Activated naive CD8-positive, alpha-beta T cell treated with anti-CD3 and anti-CD28 coated beads, Interleukin-2, amount 50 U/mL, for 24 hours (primary cell): ENCODE data around the gene KRT73.

Experiments
- ATAC-seq: fragments of 150-1000 bp; cut with Tn5 transposase; one replicate; pipeline ENCODE4 v1.10.0; 2021
- DNase-seq: peaks from one replicate; pipeline ENCODE4 v3.0.0; 2021
- H3K27ac Mint-ChIP-seq: one replicate; pipeline ENCODE4 v1.8.0; 2021; ENCODE audit warnings: mild to moderate bottlenecking, mixed read lengths
- H3K27me3 Mint-ChIP-seq: one replicate; pipeline ENCODE4 v1.8.0; 2021; ENCODE audit warnings: mixed read lengths
- H3K36me3 Mint-ChIP-seq: one replicate; pipeline ENCODE4 v1.8.0; 2021; ENCODE audit warnings: low read depth, mixed read lengths
- H3K4me1 Mint-ChIP-seq: one replicate; pipeline ENCODE4 v1.8.0; 2021; ENCODE audit warnings: mixed read lengths
- H3K4me3 Mint-ChIP-seq: one replicate; pipeline ENCODE4 v1.8.0; 2021; ENCODE audit warnings: mild to moderate bottlenecking, moderate library complexity, mixed read lengths
- H3K9me3 Mint-ChIP-seq: one replicate; pipeline ENCODE4 v1.8.0; 2021; ENCODE audit warnings: mixed read lengths

Gene KRT73

GRCh38 chr12:52618216-52618615 is at the start of gene KRT73:
Gene KRT73, minus strand, starts transcription at chr12:52618559. Its CDS starts 35 bp downstream, at chr12:52618524.
- peaks cover 63% of the 10 kb centered on the region for H3K4me1 Mint-ChIP-seq
- no peak within 1 kb of the TSS for H3K27ac Mint-ChIP-seq
- H3K27me3 Mint-ChIP-seq: no peaks in the 10 kb centered on the region

GRCh38 chr12:52667931-52668330 is 49.6 kb upstream of the KRT73 start:
- H3K4me1 Mint-ChIP-seq: no peaks in the 10 kb centered on the region
- no peaks in the 10 kb centered on the region for H3K27me3 Mint-ChIP-seq
- H3K27ac Mint-ChIP-seq: no peak overlapping the region
- DNase-seq: no peak
- no peak overlapping the region for H3K4me3 Mint-ChIP-seq
- ATAC-seq: no peak
- H3K36me3 Mint-ChIP-seq: no peaks in the 10 kb centered on the region
- no peaks in the 10 kb centered on the region for H3K9me3 Mint-ChIP-seq

More at GRCh38 chr12:52618216-52618615, at the start of gene KRT73:
- no peaks in the 10 kb centered on the region for H3K9me3 Mint-ChIP-seq
- DNase-seq: no peak
- no peak for ATAC-seq
- H3K36me3 Mint-ChIP-seq: no peaks in the 10 kb centered on the region
- no peak within 1 kb of the TSS for H3K4me3 Mint-ChIP-seq

DNA sequence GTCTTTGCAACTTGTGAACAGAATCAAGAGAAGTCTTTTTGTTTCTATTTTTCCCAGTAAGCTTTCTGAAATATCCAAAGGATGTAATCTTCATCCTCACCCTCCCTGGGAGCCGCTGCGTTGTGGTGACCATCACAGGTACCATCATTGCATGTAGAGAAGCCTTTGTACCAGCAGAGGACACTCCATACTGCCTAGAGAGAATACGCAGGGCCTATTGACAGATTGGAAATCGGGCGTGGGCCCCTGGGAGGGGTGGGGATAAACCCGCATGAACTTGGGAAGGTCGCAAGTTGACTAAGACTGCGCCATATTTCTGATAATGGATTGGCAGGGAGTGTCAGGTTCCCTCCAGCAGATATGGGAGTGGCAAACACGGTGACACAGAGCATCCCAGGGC is 49.1 kb upstream of the KRT73 start:
- H3K4me3 Mint-ChIP-seq: no peak overlapping the region
- no peaks in the 10 kb centered on the region for H3K36me3 Mint-ChIP-seq

GRCh38 chr12:52666471-52666870 is 48.1 kb upstream of the KRT73 start:
- H3K36me3 Mint-ChIP-seq: no peaks in the 10 kb centered on the region
- no peak overlapping the region for H3K27ac Mint-ChIP-seq
- H3K27me3 Mint-ChIP-seq: no peaks in the 10 kb centered on the region
- H3K4me1 Mint-ChIP-seq: peaks cover 7% of the 10 kb centered on the region
- DNase-seq (no peak), ATAC-seq (no peak)
- H3K9me3 Mint-ChIP-seq: no peaks in the 10 kb centered on the region
- H3K4me3 Mint-ChIP-seq: no peak overlapping the region

More for the DNA sequence above, 49.1 kb upstream of the KRT73 start:
- no peak for ATAC-seq
- peaks cover under 1% of the 10 kb centered on the region for H3K4me1 Mint-ChIP-seq
- no peak for DNase-seq
- no peaks in the 10 kb centered on the region for H3K9me3 Mint-ChIP-seq
- H3K27me3 Mint-ChIP-seq: no peaks in the 10 kb centered on the region
- H3K27ac Mint-ChIP-seq: no peak overlapping the region

GRCh38 chr12:52663420-52663819 is 45.1 kb upstream of the KRT73 start:
- ATAC-seq: no peak
- Mint-ChIP-seq H3K27me3 (no peaks in the 10 kb centered on the region), H3K4me3 (no peak overlapping the region)

GRCh38 chr12:52662918-52663229 is 44.5 kb upstream of the KRT73 start:
- Mint-ChIP-seq H3K4me3 (no peak overlapping the region), H3K4me1 (peaks cover 7% of the 10 kb centered on the region), H3K27me3 (no peaks in the 10 kb centered on the region), H3K9me3 (no peaks in the 10 kb centered on the region), H3K36me3 (no peaks in the 10 kb centered on the region), H3K27ac (no peak overlapping the region)
- ATAC-seq (no peak), DNase-seq (no peak)

More at GRCh38 chr12:52663420-52663819, 45.1 kb upstream of the KRT73 start:
- no peaks in the 10 kb centered on the region for H3K36me3 Mint-ChIP-seq
- DNase-seq: no peak
- peaks cover 7% of the 10 kb centered on the region for H3K4me1 Mint-ChIP-seq
- no peak overlapping the region for H3K27ac Mint-ChIP-seq
- H3K9me3 Mint-ChIP-seq: no peaks in the 10 kb centered on the region

DNA sequence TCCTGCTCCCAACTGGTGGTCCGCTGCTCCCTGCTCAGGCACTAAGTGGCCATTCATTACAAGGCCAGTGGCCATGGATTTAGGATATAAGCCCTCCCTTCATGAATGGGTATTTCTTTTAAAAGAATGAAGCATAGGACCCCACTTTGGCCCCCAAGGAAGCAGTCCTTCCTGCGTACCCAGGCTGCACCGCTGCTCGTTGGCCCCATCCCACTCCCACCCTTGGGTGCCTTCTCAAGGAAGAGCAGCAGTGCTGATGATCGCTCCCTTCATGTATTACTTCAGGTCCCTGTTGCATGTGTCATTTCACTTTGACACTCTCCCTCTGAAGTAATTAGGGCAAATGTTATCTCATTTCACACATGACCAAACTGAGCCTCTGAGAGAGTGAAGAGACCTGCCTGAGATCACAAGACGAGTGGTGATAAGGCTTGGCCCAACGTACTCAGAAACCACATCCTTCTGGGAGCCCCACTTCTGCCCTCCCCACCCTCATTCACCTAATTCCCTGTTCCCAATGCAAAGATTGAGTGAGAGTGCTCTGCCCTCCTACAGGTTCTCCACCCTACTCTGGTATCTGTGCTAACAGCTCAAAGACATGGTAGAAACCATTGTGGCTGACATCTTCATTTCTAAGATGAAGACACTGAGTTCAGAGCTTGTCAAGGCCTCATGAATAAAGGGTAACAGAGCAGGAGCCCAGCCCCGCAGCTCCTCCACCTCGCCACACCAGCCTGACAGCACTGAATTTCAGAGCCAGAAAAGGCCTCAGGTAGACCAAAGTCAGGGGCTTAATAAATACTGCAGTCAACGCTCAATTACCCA is 43.9 kb upstream of the KRT73 start:
- no peak for DNase-seq
- peaks cover 7% of the 10 kb centered on the region for H3K4me1 Mint-ChIP-seq
- H3K27ac Mint-ChIP-seq: no peak overlapping the region
- no peaks in the 10 kb centered on the region for H3K27me3 Mint-ChIP-seq
- no peak overlapping the region for H3K4me3 Mint-ChIP-seq
- no peak for ATAC-seq
- no peaks in the 10 kb centered on the region for H3K36me3 Mint-ChIP-seq
- H3K9me3 Mint-ChIP-seq: no peaks in the 10 kb centered on the region

DNA sequence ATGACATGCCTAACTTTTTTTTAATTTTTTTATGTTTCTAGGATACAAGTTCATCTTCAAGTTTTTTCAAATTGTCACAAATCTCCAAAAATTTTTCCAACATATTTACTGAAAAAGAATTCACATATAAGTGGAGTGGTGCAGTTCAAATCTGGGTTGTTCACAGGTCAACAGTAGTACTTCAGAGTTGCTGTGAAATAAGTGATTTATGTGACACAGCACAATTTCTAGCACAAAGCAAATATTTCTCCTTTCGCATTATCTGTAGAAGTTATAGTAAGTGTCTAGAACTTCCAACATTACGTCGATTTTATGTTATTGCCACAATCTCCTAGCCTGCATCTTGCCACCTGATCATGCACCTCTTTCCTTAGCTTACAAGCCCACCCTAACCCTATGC is 43.3 kb upstream of the KRT73 start:
- peaks cover 7% of the 10 kb centered on the region for H3K4me1 Mint-ChIP-seq
- no peak overlapping the region for H3K27ac Mint-ChIP-seq
- H3K36me3 Mint-ChIP-seq: no peaks in the 10 kb centered on the region
- no peak for DNase-seq
- no peaks in the 10 kb centered on the region for H3K9me3 Mint-ChIP-seq
- ATAC-seq: no peak
- no peak overlapping the region for H3K4me3 Mint-ChIP-seq
- no peaks in the 10 kb centered on the region for H3K27me3 Mint-ChIP-seq

DNA sequence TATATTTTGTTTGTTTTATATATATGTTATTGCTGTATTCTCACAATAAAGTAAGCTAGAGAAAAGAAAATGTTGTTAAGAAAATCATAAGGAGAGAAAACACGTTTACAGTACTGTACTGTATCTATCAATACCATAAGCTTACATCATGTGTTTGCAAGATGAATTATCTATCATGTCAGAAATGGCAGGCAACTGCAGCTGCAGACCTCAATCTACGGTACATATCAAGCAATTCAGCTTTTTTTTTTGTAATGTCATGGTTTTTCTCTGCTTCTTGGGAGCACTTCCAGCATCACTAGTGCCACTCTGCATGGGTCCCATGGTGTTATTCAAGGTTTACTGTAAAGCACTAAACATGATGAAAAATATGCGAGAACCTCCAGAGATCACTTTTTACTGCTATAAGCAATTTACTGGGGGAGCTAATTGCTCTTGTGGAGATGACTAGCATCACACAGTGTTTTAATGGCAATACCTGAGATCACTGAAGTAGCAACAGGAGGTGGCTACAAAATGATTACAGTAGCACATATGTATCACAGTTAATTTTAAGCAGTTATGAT is 42.7 kb upstream of the KRT73 start:
- DNase-seq (no peak), ATAC-seq (no peak)
- H3K4me1 Mint-ChIP-seq: peaks cover 7% of the 10 kb centered on the region
- no peaks in the 10 kb centered on the region for H3K9me3 Mint-ChIP-seq
- no peaks in the 10 kb centered on the region for H3K36me3 Mint-ChIP-seq
- H3K4me3 Mint-ChIP-seq: no peak overlapping the region
- no peaks in the 10 kb centered on the region for H3K27me3 Mint-ChIP-seq
- H3K27ac Mint-ChIP-seq: no peak overlapping the region

- ATAC-seq (no peak), DNase-seq (no peak)
- Mint-ChIP-seq H3K4me1 (peaks cover 7% of the 10 kb centered on the region), H3K27me3 (no peaks in the 10 kb centered on the region), H3K27ac (no peak overlapping the region), H3K9me3 (no peaks in the 10 kb centered on the region), H3K4me3 (no peak overlapping the region), H3K36me3 (no peaks in the 10 kb centered on the region)
Measured at GRCh38 chr12:52659951-52660350, 41.6 kb upstream of the KRT73 start.

DNA sequence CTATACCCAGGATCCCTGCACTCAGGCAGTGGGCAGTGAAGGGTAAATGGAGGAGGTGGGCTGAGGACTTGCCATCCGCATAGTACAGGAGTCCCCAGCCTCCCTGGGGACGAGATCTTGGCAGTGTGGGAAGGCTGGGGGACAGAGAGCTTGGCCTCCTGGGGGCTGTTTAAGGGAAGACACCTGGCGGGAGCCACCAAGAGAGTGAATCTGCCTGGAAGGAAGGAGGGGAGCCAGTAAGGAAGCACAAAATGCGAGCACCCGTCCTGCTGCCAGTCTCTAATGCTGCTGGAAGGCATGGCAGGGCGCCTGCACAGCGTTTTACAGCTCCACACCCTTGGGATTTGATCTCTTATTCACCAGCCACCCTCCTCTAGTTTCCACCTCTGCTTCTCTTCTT is 41.0 kb upstream of the KRT73 start:
- no peak overlapping the region for H3K4me3 Mint-ChIP-seq
- H3K27ac Mint-ChIP-seq: no peak overlapping the region
- H3K36me3 Mint-ChIP-seq: no peaks in the 10 kb centered on the region
- no peak for ATAC-seq
- H3K9me3 Mint-ChIP-seq: no peaks in the 10 kb centered on the region
- H3K4me1 Mint-ChIP-seq: peaks cover 7% of the 10 kb centered on the region
- H3K27me3 Mint-ChIP-seq: no peaks in the 10 kb centered on the region
- no peak for DNase-seq

GRCh38 chr12:52658196-52658595 is 39.8 kb upstream of the KRT73 start:
- no peaks in the 10 kb centered on the region for H3K36me3 Mint-ChIP-seq
- no peak for ATAC-seq
- no peaks in the 10 kb centered on the region for H3K9me3 Mint-ChIP-seq
- no peaks in the 10 kb centered on the region for H3K27me3 Mint-ChIP-seq
- H3K27ac Mint-ChIP-seq: no peak overlapping the region
- H3K4me3 Mint-ChIP-seq: no peak overlapping the region
- peaks cover 7% of the 10 kb centered on the region for H3K4me1 Mint-ChIP-seq
- DNase-seq: no peak

DNA sequence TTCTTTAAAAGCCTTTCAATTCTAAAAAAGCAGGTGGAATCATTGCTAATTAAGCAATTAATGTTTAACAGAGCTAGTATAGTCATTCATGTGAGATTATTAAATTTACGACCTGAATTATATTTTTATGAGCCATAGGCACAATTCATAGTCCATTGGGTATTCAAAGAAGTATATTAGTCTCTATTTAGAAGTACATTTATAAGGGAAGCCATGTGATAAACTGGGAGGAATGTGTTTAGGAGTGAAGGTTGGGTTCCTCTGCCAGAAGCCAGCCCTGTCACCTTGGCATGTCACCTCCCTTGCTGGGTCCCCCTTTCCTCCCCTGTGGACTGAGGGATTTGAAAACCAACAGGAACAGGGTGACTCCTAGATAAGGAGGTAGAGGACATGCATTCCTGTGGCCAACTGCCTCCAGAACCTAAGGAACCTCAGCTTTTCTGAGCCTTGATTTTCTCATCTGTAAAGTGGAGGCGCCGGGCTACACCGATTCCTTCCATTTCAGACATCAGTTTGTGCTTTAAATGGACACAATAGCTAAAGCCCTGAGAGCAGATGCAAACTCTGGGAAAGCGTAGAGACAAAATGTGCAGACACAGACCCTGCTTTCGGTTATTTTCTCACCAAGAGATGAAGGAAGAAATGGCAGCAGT is 39.0 kb upstream of the KRT73 start:
- peaks cover 6% of the 10 kb centered on the region for H3K4me1 Mint-ChIP-seq
- no peak overlapping the region for H3K4me3 Mint-ChIP-seq
- no peaks in the 10 kb centered on the region for H3K27me3 Mint-ChIP-seq
- no peaks in the 10 kb centered on the region for H3K9me3 Mint-ChIP-seq
- H3K36me3 Mint-ChIP-seq: no peaks in the 10 kb centered on the region
- ATAC-seq (no peak), DNase-seq (no peak)
- H3K27ac Mint-ChIP-seq: no peak overlapping the region

DNA sequence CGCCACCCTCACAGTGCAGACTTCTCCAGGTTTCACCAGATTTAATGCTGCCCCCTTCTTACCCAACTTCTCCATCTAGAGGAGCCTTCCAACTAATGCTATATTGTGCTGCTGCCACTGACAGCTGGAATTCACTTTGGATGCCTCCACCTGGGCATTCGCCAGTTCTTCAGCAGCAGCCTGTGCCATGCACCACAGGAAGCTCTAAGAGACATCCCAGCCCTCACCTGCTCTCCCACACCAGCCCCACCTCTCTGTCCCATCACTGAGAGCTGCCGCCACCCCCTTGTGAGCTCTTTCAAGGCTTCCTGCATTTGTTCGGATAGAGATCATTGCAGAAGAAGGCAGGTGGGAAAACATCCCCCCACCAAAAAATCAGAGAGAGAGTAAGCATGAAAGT is 38.3 kb upstream of the KRT73 start:
- Mint-ChIP-seq H3K9me3 (no peaks in the 10 kb centered on the region), H3K4me1 (no peaks in the 10 kb centered on the region), H3K27me3 (no peaks in the 10 kb centered on the region), H3K27ac (no peak overlapping the region), H3K36me3 (no peaks in the 10 kb centered on the region), H3K4me3 (no peak overlapping the region)
- DNase-seq (no peak), ATAC-seq (no peak)

GRCh38 chr12:52655720-52656124 is 37.4 kb upstream of the KRT73 start:
- no peak overlapping the region for H3K27ac Mint-ChIP-seq
- H3K4me3 Mint-ChIP-seq: no peak overlapping the region
- H3K4me1 Mint-ChIP-seq: no peaks in the 10 kb centered on the region
- ATAC-seq (no peak), DNase-seq (no peak)
- no peaks in the 10 kb centered on the region for H3K36me3 Mint-ChIP-seq
- H3K27me3 Mint-ChIP-seq: no peaks in the 10 kb centered on the region
- H3K9me3 Mint-ChIP-seq: no peaks in the 10 kb centered on the region
